Neuron (in vitro differentiated cells): Measurements from ENCODE around the gene GRID1.
"Not testable (repeated sequence)": the region's sequence is repeated elsewhere in the genome, so short reads cannot be mapped to it uniquely, and the experiment has no call there.

ENCODE experiments used
- H2AFZ ChIP-seq: one replicate; pipeline ENCODE4 v1.6.1; 2013; ENCODE audit warnings: low read depth, mild to moderate bottlenecking, inconsistent platforms, low read length, moderate library complexity
- H3K27me3 ChIP-seq: one replicate; pipeline ENCODE4 v1.6.1; 2013; ENCODE audit warnings: low read length; ENCODE audit not compliant: insufficient read depth
- H3K36me3 ChIP-seq: one replicate; pipeline ENCODE4 v1.6.1; 2013; ENCODE audit warnings: low read length; ENCODE audit not compliant: insufficient read depth
- H3K4me1 ChIP-seq: one replicate; pipeline ENCODE4 v1.6.1; 2013; ENCODE audit warnings: low read length; ENCODE audit not compliant: insufficient read depth
- H3K4me3 ChIP-seq: 2 replicates; pipeline ENCODE4 v1.5.1; 2013; ENCODE audit warnings: mild to moderate bottlenecking, low read length, moderate library complexity
- H3K9me3 ChIP-seq: one replicate; pipeline ENCODE4 v1.6.1; 2013; ENCODE audit warnings: low read length

GRID1 gene

DNA sequence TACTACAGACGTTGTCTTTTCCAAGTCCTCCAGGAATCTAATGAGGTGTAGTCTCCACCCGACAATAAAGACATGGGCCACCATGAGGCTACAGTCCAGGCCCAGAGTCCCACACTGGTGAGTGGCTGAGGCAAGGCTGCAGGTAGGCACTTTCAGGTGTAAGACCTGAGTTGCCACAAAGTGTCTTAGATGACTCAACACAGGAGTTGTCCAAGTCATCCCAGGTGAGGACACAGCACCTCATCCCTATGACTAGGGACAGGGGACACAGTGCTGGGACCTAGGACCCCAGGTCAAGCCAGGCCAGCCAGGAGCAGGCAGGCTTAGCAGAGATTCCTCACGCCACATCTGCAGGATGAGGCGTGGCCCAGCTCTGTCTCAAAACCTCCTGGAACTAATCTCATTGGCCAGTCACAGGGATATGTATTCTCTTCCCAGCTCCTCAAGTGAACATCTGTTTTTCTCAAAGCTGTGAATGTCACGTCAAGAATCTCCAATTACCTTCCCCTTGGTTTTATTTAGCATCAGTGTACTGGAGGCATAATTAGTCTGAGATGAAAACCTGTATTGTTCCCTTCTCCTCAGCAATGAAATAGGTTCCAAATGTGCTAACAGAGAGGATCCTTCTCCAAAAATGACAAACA lies 254.6 kb downstream of the GRID1 start:
- H3K4me1 ChIP-seq: no peaks in the 10 kb centered on the region
- H3K27me3 ChIP-seq: no peaks in the 10 kb centered on the region
- H3K4me3 ChIP-seq: no peak overlapping the region
- H3K36me3 ChIP-seq: no peaks in the 10 kb centered on the region
- no peaks in the 10 kb centered on the region for H3K9me3 ChIP-seq
- H2AFZ ChIP-seq: no peak overlapping the region

GRCh38 chr10:86110156-86110786 lies 256.3 kb downstream of the GRID1 start:
- H3K4me3 ChIP-seq: no peak overlapping the region
- H3K9me3 ChIP-seq: no peaks in the 10 kb centered on the region

GRCh38 chr10:86109421-86109820 lies 257.2 kb downstream of the GRID1 start:
- Histone ChIP-seq H3K4me3 (no peak overlapping the region), H3K36me3 (no peaks in the 10 kb centered on the region), H3K4me1 (no peaks in the 10 kb centered on the region), H2AFZ (no peak overlapping the region), H3K27me3 (no peaks in the 10 kb centered on the region), H3K9me3 (no peaks in the 10 kb centered on the region)

More at GRCh38 chr10:86110156-86110786, 256.3 kb downstream of the GRID1 start:
- H3K36me3 ChIP-seq: no peaks in the 10 kb centered on the region
- H2AFZ ChIP-seq: no peak overlapping the region
- no peaks in the 10 kb centered on the region for H3K4me1 ChIP-seq
- H3K27me3 ChIP-seq: no peaks in the 10 kb centered on the region

GRCh38 chr10:86108696-86109095 lies 257.9 kb downstream of the GRID1 start:
- no peaks in the 10 kb centered on the region for H3K36me3 ChIP-seq
- no peak overlapping the region for H3K4me3 ChIP-seq
- no peaks in the 10 kb centered on the region for H3K27me3 ChIP-seq
- no peaks in the 10 kb centered on the region for H3K9me3 ChIP-seq
- no peak overlapping the region for H2AFZ ChIP-seq
- no peaks in the 10 kb centered on the region for H3K4me1 ChIP-seq

DNA sequence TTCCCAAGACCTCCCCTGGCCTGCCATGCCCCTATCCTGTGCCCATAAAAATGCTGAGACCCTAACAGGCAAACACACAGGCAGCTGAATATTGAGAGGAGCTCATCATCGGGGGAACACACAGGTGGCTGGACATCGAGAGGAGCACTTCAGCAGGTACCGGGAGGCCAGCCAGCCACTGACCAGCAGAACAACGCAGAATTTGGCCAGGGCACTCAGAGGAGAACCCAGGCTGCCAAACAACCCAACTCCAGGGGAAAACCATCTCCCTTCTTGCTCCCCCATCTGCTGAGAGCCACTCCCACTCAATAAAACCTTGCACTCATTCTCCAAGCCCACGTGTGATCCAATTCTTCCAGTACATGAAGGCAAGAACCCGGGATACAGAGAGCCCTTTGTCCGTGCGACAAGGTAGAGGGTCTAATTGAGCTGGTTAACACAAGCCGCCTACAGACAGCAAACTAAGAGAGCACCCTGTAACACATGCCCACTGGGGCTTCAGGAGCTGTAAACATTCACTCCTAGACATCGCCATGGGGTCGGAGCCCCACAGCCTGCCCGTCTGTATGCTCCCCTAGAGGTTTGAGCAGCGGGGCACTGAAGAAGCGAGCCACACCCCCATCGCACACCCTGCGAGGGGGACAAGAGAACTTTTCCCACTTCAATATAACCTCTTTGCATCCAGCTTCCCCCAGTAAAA lies 258.8 kb downstream of the GRID1 start:
- not testable (repeated sequence) for H2AFZ ChIP-seq, H3K27me3 ChIP-seq, H3K36me3 ChIP-seq, H3K4me3 ChIP-seq, H3K4me1 ChIP-seq, H3K9me3 ChIP-seq

- no peaks in the 10 kb centered on the region for H3K9me3 ChIP-seq
- no peaks in the 10 kb centered on the region for H3K36me3 ChIP-seq
- no peaks in the 10 kb centered on the region for H3K27me3 ChIP-seq
- H2AFZ ChIP-seq: no peak overlapping the region
- H3K4me3 ChIP-seq: no peak overlapping the region
- no peaks in the 10 kb centered on the region for H3K4me1 ChIP-seq
Observed at GRCh38 chr10:86107131-86107530, 259.5 kb downstream of the GRID1 start.

DNA sequence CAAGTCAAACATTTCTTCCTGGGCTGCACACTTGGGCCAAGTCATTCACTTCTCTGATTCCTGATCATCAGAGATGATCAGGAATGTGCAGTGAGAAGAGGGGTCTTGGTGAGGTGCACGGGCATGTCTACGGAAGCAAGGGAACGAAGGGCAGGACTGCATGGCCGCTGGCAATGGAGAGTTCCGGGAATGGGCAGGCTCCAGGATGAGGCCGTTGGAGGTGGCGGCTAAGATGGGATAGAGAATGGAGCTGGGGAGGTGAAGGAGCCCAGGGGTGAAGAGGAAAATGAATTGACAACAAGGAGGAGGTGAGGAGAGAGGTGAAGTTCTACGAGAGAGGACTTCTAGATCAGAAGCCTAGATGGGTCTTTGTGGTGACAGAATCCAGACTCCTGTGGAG lies 260.0 kb downstream of the GRID1 start:
- no peak overlapping the region for H2AFZ ChIP-seq
- no peaks in the 10 kb centered on the region for H3K9me3 ChIP-seq
- no peaks in the 10 kb centered on the region for H3K27me3 ChIP-seq
- H3K4me3 ChIP-seq: no peak overlapping the region
- no peaks in the 10 kb centered on the region for H3K36me3 ChIP-seq
- H3K4me1 ChIP-seq: no peaks in the 10 kb centered on the region

GRCh38 chr10:86105640-86106039 lies 261.0 kb downstream of the GRID1 start:
- Histone ChIP-seq H3K4me1 (no peaks in the 10 kb centered on the region), H3K36me3 (no peaks in the 10 kb centered on the region), H3K4me3 (no peak overlapping the region), H3K9me3 (no peaks in the 10 kb centered on the region), H3K27me3 (no peaks in the 10 kb centered on the region), H2AFZ (no peak overlapping the region)

DNA sequence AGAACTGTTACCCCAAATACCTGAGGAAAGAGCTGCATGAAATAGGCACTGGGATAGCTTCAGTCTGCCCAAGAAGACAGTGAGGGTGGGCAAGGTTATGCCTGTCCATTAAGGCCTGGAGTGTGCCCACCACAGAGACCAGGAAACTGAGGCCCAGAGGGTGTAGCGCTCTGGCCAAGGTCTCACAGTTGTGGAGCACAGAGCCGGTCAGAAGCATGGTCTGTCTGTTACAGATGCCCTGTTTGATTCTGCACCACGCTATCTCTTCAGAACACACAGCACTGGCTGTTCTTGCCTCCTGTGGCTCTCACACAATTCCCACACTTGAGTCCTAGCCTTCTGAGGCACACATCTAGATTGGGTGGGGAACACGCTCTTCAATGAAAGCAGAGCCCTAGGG lies 261.4 kb downstream of the GRID1 start:
- Histone ChIP-seq H3K9me3 (no peaks in the 10 kb centered on the region), H3K4me3 (no peak overlapping the region), H3K27me3 (no peaks in the 10 kb centered on the region)

DNA sequence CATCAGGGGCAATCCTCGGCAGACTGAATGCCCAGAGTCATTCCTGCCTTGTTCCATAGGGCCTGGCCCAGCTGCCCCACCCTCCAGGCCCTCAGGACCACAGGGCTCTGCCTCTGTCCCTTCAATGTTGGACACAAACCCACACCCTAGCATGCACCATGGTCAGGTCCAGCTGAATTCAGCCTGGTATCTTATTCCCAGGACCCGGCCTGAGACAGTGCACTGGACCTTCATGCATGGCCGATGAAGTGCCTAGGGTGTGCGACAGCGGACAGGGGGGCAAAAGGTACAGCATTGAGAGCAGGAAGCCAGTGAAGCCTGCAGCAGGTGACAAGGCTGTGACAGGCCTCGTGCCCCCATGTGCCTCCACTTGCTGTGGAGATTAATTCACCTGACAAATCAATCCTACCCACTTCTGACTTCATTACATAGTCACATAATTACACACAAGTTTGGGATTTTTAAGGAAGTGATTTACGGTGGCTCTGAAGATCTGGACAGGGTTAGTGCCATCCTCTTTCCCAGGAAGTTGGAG lies 261.9 kb downstream of the GRID1 start:
- H2AFZ ChIP-seq: no peak overlapping the region
- no peaks in the 10 kb centered on the region for H3K4me1 ChIP-seq
- H3K36me3 ChIP-seq: no peaks in the 10 kb centered on the region
- H3K27me3 ChIP-seq: no peaks in the 10 kb centered on the region
- H3K4me3 ChIP-seq: no peak overlapping the region
- H3K9me3 ChIP-seq: no peaks in the 10 kb centered on the region

More for the DNA sequence above, 261.4 kb downstream of the GRID1 start:
- Histone ChIP-seq H2AFZ (no peak overlapping the region), H3K36me3 (no peaks in the 10 kb centered on the region), H3K4me1 (no peaks in the 10 kb centered on the region)

GRCh38 chr10:86104156-86104555 lies 262.4 kb downstream of the GRID1 start:
- no peaks in the 10 kb centered on the region for H3K9me3 ChIP-seq

GRCh38 chr10:86103391-86104101 lies 263.0 kb downstream of the GRID1 start:
- Histone ChIP-seq H3K27me3 (no peaks in the 10 kb centered on the region), H2AFZ (no peak overlapping the region), H3K4me1 (no peaks in the 10 kb centered on the region), H3K36me3 (no peaks in the 10 kb centered on the region), H3K9me3 (no peaks in the 10 kb centered on the region), H3K4me3 (no peak overlapping the region)

More at GRCh38 chr10:86104156-86104555, 262.4 kb downstream of the GRID1 start:
- no peak overlapping the region for H2AFZ ChIP-seq
- H3K4me3 ChIP-seq: no peak overlapping the region
- no peaks in the 10 kb centered on the region for H3K36me3 ChIP-seq
- no peaks in the 10 kb centered on the region for H3K27me3 ChIP-seq
- no peaks in the 10 kb centered on the region for H3K4me1 ChIP-seq

GRCh38 chr10:86102451-86102850 lies 264.1 kb downstream of the GRID1 start:
- Histone ChIP-seq H3K9me3 (no peaks in the 10 kb centered on the region), H3K36me3 (no peaks in the 10 kb centered on the region), H3K4me1 (no peaks in the 10 kb centered on the region), H3K27me3 (no peaks in the 10 kb centered on the region), H3K4me3 (no peak overlapping the region), H2AFZ (no peak overlapping the region)
